IPS DF 4.7 (cell line): Measurements from ENCODE around the gene RFX7.

Experiments
- DNase-seq: peaks from one replicate; pipeline ENCODE4 v3.0.0-alpha.2; 2013; ENCODE audit warnings: low spot score; ENCODE audit errors: extremely low read depth

The RFX7 gene

GRCh38 chr15:56045068-56045748 lies 198.5 kb downstream of the RFX7 start:
- DNase-seq = no peak

- no peak for DNase-seq
Observed at GRCh38 chr15:56042982-56043980, 200.4 kb downstream of the RFX7 start.

GRCh38 chr15:56042498-56042897 lies 201.2 kb downstream of the RFX7 start:
- DNase-seq = no peak

- DNase-seq = no peak
Observed at GRCh38 chr15:56042031-56042430, 201.6 kb downstream of the RFX7 start.

- no peak for DNase-seq
Observed at GRCh38 chr15:56040081-56041035, 203.3 kb downstream of the RFX7 start.

- no peak for DNase-seq
Observed at GRCh38 chr15:56038707-56039106, 205.0 kb downstream of the RFX7 start.

GRCh38 chr15:56038015-56038414 lies 205.7 kb downstream of the RFX7 start:
- DNase-seq = no peak
